HG03097 (cell line): Measurements from ENCODE around the gene SLC5A5.
"Not testable (repeated sequence)": the region's sequence is repeated elsewhere in the genome, so short reads cannot be mapped to it uniquely, and the experiment has no call there.

Experiments
- ATAC-seq: cut with Tn5 transposase; IDR thresholded peaks from one replicate; pipeline ENCODE4 v1.9.1; 2021; ENCODE audit not compliant: unreplicated experiment, low FRiP score

SLC5A5 gene

GRCh38 chr19:17915940-17916593, 44.3 kb downstream of the SLC5A5 start:
- ATAC-seq: no peak

- not testable (repeated sequence) for ATAC-seq
These were observed 46.4 kb downstream of the SLC5A5 start for GRCh38 chr19:17918151-17918550.

DNA sequence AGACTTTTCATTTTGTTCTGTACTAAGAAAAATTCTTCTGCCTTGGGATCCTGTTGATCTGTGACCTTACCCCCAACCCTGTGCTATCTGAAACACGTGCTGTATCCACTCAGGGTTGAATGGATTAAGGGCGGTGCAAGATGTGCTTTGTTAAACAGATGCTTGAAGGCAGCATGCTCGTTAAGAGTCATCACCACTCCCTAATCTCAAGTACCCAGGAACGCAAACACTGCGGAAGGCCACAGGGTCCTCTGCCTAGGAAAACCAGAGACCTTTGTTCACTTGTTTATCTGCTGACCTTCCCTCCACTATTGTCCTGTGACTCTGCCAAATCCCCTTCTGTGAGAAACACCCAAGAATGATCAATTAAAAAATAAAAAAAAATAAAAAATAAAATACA, 47.4 kb downstream of the SLC5A5 start:
- not testable (repeated sequence) for ATAC-seq

- ATAC-seq: no peak
These were observed 48.8 kb downstream of the SLC5A5 start for GRCh38 chr19:17920527-17920926.

- no peak for ATAC-seq
These were observed 50.4 kb downstream of the SLC5A5 start for GRCh38 chr19:17922138-17922537.

DNA sequence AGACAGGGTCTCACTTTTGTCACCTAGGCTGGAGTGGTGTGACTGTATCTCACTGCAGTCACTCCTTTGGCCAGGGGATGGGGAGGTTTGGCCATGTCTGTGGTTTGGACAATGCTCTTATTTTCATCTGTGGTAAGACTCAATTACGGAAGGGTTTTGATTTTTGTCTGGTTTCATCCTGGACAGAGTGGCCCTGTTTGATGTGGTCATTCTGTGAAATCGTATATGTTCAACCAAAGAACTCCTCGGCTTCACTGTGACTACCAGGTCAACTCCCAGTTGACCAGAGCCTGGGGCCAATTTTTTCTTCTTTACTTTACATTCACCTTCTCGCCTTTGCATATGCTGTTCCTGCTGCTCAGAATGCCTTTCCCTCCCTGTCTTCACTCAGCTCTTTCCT, 54.3 kb downstream of the SLC5A5 start:
- ATAC-seq: no peak

DNA sequence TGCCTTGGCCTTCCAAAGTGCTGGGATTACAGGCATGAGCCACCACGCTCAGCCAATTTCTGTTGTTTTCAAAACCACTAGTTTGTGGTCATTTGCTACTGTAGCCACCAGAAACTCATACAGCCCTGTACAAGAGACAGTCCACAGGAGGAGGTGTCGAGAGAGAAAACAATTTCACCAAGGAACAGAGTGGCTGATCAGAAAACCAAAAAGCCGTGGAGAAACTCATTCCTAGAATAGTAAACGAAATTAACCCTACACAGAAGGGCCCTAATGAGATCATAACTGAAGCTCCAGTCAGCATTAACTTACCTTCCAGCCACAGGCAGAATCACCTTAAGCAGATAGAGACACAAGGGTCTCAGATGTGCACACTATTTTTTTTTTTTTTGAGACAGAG, 57.3 kb downstream of the SLC5A5 start:
- no peak for ATAC-seq

- ATAC-seq: no peak
These were observed 59.9 kb downstream of the SLC5A5 start for GRCh38 chr19:17931532-17932191.

GRCh38 chr19:17932485-17933338, 61.0 kb downstream of the SLC5A5 start, which contains the start of gene CCDC124:
CCDC124 (plus strand) TSS chr19:17933015; CDS start chr19:17936421, 3,406 bp downstream.
- ATAC-seq: peak; percentile 75

- no peak for ATAC-seq
These were observed 61.8 kb downstream of the SLC5A5 start for GRCh38 chr19:17933414-17934129.

DNA sequence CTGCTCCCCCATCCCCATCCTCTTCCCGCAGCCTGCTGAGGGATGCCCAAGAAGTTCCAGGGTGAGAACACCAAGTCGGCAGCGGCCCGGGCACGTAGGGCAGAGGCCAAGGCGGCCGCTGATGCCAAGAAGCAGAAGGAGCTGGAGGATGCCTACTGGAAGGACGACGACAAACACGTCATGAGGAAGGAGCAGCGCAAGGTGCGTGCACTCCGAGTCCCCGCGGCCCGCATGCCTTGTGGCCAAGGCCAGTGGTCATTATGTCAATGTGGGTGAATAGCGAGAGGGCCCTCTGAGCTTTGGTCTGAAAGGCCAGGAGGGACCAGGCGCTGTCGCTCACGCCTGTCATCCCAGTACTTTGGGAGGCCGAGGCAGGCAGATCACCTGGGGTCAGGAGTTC, 64.6 kb downstream of the SLC5A5 start:
- ATAC-seq: no peak

DNA sequence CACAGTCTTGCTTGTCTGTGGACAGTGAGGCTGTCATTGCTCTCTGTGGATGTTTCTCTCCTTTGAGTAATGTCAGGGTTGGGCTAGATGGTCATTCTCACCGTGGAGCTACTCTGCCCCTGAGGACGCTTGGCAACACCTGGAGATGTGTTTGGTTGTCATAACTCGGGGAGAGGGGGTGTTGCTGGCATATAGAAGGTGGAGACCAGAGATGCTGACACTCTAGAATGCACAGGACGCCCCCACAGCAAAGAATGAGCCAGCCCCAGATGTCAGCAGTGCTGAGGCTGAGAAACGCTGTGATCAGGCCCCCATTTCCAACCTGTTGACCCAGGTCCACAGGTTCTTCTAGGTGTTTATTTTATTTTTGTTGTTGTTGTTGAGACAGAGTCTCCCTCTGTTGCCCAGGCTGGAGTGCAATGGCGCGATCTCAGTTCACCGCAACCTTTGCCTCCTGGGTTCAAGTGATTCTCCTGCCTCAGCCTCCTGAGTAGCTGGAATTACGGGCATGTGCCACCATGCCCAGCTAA, 65.7 kb downstream of the SLC5A5 start:
- ATAC-seq: no peak

DNA sequence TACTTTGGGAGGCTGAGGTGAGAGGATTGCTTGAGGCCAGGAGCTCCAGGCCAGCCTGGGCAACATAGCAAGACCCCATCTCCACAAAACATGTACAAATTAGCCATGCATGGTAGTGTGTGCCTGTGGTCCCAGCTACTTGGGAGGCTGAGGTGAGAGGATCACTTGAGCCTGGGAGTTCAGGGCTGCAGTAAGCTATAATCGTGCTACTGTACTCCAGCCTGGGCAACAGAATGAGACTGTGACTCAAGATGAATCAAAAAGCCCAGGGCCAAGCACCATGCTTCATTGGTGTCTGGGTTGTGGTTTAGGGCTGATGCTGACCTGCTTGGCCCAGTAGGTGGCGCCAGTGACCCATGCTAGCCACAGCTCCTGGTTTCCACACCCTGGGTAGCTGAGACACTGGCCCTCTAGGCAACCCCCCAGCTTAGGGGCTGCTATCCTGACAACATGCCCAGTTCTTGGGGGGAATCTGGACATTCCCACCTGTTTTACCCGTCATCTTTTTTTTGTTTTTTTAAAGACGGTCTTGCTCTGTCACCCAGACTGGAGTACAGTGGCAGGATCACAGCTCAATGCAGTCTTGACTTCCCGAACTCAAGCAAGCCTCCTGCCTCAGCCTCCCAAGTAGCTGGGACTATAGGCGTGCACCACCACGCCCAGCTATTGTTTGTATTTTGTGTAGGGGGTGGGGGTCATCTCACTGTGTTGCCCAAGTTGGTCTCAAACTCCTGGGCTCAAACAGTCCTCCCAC, 66.5 kb downstream of the SLC5A5 start:
- no peak for ATAC-seq

DNA sequence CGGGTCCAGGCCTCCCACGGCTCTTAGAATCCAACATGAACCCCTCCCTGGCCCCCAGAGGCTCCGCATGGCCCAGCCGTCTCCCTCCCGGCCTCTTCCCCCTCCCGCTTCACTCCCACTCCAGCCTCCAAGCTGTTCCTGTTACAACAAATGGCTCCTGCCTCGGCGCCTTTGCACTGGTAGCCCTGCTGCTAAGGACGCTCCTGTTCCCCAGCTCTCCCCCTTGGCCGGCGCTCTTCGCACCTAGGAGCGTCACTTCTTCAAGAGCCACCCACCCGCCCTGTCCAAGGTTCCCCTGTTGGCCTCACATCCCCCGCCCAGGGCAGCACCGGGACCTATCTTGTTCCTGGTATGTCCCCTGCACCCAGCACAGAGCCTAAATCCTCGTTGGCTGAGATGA, 70.4 kb downstream of the SLC5A5 start:
- ATAC-seq: no peak

DNA sequence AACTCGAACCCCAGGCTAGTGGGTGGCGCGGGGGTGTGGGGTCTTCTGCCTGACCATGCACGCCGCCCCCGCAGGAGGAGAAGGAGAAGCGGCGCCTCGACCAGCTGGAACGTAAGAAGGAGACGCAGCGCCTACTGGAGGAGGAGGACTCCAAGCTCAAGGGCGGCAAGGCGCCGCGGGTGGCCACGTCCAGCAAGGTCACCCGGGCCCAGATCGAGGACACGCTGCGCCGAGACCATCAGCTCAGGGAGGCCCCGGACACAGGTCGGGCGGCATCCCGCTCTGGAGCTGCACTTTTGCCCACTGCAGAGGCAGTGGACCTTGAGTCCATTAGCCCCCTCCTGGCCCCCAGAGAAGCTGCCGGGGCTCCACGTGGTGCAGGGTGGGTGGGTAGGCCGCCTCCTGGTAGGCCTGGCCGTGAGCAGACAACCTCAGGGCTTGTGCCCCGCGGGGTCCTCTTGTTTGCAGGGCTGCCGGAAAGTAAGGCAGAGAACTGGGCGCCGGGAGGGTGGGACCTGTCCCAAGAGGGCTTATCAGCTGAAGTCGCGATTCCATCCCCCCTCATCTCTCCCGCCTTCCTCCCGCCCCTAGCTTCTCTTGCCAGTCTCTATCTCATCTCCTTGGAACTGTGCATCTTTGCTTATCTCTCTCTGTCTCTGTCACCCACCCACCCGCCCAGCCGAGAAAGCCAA, 71.0 kb downstream of the SLC5A5 start:
- no peak for ATAC-seq

- ATAC-seq: no peak
These were observed 71.8 kb downstream of the SLC5A5 start for GRCh38 chr19:17943274-17944221.

- no peak for ATAC-seq
These were observed 72.6 kb downstream of the SLC5A5 start for GRCh38 chr19:17944301-17944700.
